HG03521 (cell line): Measurements from ENCODE around the gene KIAA1671.

ENCODE experiments used
- ATAC-seq: cut with Tn5 transposase; IDR thresholded peaks from one replicate; pipeline ENCODE4 v1.9.1; 2021; ENCODE audit warnings: mild to moderate bottlenecking, moderate library complexity; ENCODE audit not compliant: unreplicated experiment

The KIAA1671 gene

GRCh38 chr22:25109878-25110595, 157.5 kb downstream of the KIAA1671 start:
- ATAC-seq = no peak

- no peak for ATAC-seq
Measured at GRCh38 chr22:25110596-25110845, 158.0 kb downstream of the KIAA1671 start.

- no peak for ATAC-seq
Measured at GRCh38 chr22:25110846-25111578, 158.5 kb downstream of the KIAA1671 start.

- ATAC-seq = no peak
Measured at GRCh38 chr22:25111579-25112517, 159.3 kb downstream of the KIAA1671 start.

GRCh38 chr22:25112538-25113253, 160.2 kb downstream of the KIAA1671 start:
- ATAC-seq = no peak

- no peak for ATAC-seq
Measured at GRCh38 chr22:25113316-25113721, 160.8 kb downstream of the KIAA1671 start.

- ATAC-seq = no peak
Measured at GRCh38 chr22:25114369-25115362, 162.2 kb downstream of the KIAA1671 start.

- no peak for ATAC-seq
Measured at GRCh38 chr22:25119609-25120008, 167.1 kb downstream of the KIAA1671 start.

GRCh38 chr22:25120093-25120561, 167.6 kb downstream of the KIAA1671 start:
- ATAC-seq = no peak

GRCh38 chr22:25120761-25121212, 168.3 kb downstream of the KIAA1671 start:
- ATAC-seq = no peak

- no peak for ATAC-seq
Measured at GRCh38 chr22:25122136-25122764, 169.7 kb downstream of the KIAA1671 start.

- ATAC-seq = no peak
Measured at GRCh38 chr22:25123677-25124076, 171.2 kb downstream of the KIAA1671 start.

GRCh38 chr22:25125693-25126357, 173.3 kb downstream of the KIAA1671 start:
- ATAC-seq = no peak

GRCh38 chr22:25126510-25126909, 174.0 kb downstream of the KIAA1671 start:
- ATAC-seq = no peak

- no peak for ATAC-seq
Measured at GRCh38 chr22:25127318-25127717, 174.8 kb downstream of the KIAA1671 start.

- no peak for ATAC-seq
Measured at GRCh38 chr22:25130462-25130861, 177.9 kb downstream of the KIAA1671 start.

GRCh38 chr22:25131198-25131887, 178.8 kb downstream of the KIAA1671 start:
- ATAC-seq = no peak

- no peak for ATAC-seq
Measured at GRCh38 chr22:25134028-25134427, 181.5 kb downstream of the KIAA1671 start.
